H54 (cell line): ENCODE data around the gene MRPS2.

Source experiments
- DNase-seq: peaks from one replicate; pipeline ENCODE4 v3.0.0; 2011; ENCODE audit warnings: low spot score, mixed read lengths; ENCODE audit not compliant: insufficient read length
- FAIRE-seq: peaks from 3 replicates; lab custom pipeline; 2011; peaks lifted over from hg19 to GRCh38; lab: Jason Lieb, UNC
- POLR2A ChIP-seq: IDR thresholded peaks from 2 replicates; pipeline ENCODE4 v1.6.1; 2011; ENCODE audit warnings: low read depth, mild to moderate bottlenecking, low read length

Gene MRPS2

GRCh38 chr9:135550344-135550918, 49.9 kb downstream of the MRPS2 start:
- no peak for DNase-seq
- no peak for FAIRE-seq
- no peak for TF ChIP-seq POLR2A

- FAIRE-seq (no peak), DNase-seq (no peak)
- no peak for TF ChIP-seq POLR2A
These were observed 50.5 kb downstream of the MRPS2 start for GRCh38 chr9:135551031-135551430.

GRCh38 chr9:135551456-135551855, 51.0 kb downstream of the MRPS2 start:
- no peak for FAIRE-seq
- TF ChIP-seq POLR2A: no peak
- no peak for DNase-seq

- FAIRE-seq: no peak
- no peak for TF ChIP-seq POLR2A
- DNase-seq: no peak
These were observed 51.7 kb downstream of the MRPS2 start for GRCh38 chr9:135552021-135552697.

GRCh38 chr9:135552698-135553171, 52.3 kb downstream of the MRPS2 start:
- TF ChIP-seq POLR2A: no peak
- FAIRE-seq (no peak), DNase-seq (no peak)
